Upper lobe of right lung (tissue), 1 donor: Measurements from ENCODE around the gene TYK2. TPM values are rescaled to one million over a fixed set of nuclear protein-coding genes. Genes with fewer than 3 reads are reported as not detected.
A peak's percentile ranks its signal among the peaks of the same experiment; 100 is the strongest.

Source experiments
- ATAC-seq: fragments of 200-7000 bp; cut with Tn5 transposase; one replicate; pipeline ENCODE4 v1.9.1; 2020; ENCODE audit warnings: mild to moderate bottlenecking, moderate library complexity
- DNase-seq: peaks from one replicate; pipeline ENCODE4 v3.0.0-alpha.2; 2020
- H3K27ac ChIP-seq: fragments of 200-600 bp; one replicate; pipeline ENCODE4 v1.8.0; 2022
- H3K27me3 ChIP-seq: fragments of 200-600 bp; one replicate; pipeline ENCODE4 v1.8.0; 2022; ENCODE audit warnings: mild to moderate bottlenecking
- H3K36me3 ChIP-seq: fragments of 200-600 bp; one replicate; pipeline ENCODE4 v1.8.0; 2022
- H3K4me1 ChIP-seq: fragments of 200-600 bp; one replicate; pipeline ENCODE4 v1.8.0; 2022
- H3K4me3 ChIP-seq: fragments of 200-600 bp; one replicate; pipeline ENCODE4 v1.8.0; 2022; ENCODE audit warnings: mild to moderate bottlenecking
- H3K9me3 ChIP-seq: fragments of 200-600 bp; one replicate; pipeline ENCODE4 v1.8.0; 2022
- intact Hi-C: fragments of 100-400 bp; cut with DNase I; formaldehyde crosslinking; loops from one replicate; pipeline ENCODE4 v1.11.0; 2022
- total RNA-seq: library from RNA; stranded (reverse); fragmentation: NEBNext Ultra II Directional; extraction: Animal tissue kit (Norgen Biotek cat#: 25700); gene quantifications from one replicate; pipeline ENCODE4 v1.2.1, GENCODE V29; 2021
- TF ChIP-seq, protein P1 (sequence below): fragments of 200-600 bp; IDR thresholded peaks from one replicate; pipeline ENCODE4 v1.8.0; 2022; ENCODE audit warnings: antibody characterized with exemption
- donor health status: DM: no; HTN: yes; CAD: no; lungs with severe emphysema.

Gene TYK2
- total RNA-seq, 1 donor from 2014 or later: 140 TPM

DNA sequence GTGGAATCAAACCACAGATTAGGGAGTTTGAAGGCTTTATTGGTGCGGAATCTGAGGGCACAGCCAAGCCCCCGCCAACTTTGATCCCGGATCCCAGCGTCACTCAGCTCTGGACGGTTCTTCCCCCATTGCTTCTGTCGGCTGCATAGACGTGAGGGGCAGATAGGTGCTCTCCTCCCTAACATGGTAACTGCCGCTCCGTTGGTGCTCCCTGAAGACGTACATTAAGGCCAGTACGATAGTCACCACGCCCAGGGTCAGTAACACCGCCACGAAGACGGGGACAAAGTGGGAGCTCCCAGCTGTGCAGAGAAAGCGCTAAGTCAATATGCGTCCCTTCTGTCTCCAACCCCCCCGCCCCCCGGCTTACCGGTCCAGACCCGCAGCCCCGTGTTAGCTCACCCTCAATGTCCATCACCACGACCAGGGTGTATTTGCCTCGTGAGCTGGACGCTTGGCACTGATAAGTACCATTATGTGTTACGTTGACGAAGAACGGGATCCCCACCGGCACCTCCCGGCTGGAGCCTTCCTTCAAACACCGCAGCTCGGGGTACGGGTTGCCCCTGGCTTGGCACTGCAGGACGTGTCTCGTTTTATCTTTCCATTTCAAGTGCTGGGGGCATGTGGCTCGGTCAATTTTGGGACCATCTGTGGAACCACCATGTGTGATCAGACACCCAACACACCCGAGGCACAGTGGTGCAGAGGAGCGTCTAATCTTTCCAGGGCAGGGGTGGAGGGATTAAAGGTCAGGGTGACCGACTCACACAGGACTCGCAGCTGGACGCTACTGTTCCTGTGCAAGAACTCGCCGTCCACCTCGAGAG, 46.4 kb downstream of the TYK2 start:
- DNase-seq (no peak), ATAC-seq (no peak)
- intact Hi-C loops: no loop called here
- peaks cover 15% of the 10 kb centered on the region for H3K36me3 ChIP-seq
- no peaks in the 10 kb centered on the region for H3K9me3 ChIP-seq
- peak overlapping the region; percentile 86 for H3K27ac ChIP-seq
- TF ChIP-seq, protein P1, sequence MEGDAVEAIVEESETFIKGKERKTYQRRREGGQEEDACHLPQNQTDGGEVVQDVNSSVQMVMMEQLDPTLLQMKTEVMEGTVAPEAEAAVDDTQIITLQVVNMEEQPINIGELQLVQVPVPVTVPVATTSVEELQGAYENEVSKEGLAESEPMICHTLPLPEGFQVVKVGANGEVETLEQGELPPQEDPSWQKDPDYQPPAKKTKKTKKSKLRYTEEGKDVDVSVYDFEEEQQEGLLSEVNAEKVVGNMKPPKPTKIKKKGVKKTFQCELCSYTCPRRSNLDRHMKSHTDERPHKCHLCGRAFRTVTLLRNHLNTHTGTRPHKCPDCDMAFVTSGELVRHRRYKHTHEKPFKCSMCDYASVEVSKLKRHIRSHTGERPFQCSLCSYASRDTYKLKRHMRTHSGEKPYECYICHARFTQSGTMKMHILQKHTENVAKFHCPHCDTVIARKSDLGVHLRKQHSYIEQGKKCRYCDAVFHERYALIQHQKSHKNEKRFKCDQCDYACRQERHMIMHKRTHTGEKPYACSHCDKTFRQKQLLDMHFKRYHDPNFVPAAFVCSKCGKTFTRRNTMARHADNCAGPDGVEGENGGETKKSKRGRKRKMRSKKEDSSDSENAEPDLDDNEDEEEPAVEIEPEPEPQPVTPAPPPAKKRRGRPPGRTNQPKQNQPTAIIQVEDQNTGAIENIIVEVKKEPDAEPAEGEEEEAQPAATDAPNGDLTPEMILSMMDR: no peak
- peaks cover 13% of the 10 kb centered on the region for H3K4me1 ChIP-seq
- H3K4me3 ChIP-seq: peak overlapping the region; percentile 74
- no peaks in the 10 kb centered on the region for H3K27me3 ChIP-seq

DNA sequence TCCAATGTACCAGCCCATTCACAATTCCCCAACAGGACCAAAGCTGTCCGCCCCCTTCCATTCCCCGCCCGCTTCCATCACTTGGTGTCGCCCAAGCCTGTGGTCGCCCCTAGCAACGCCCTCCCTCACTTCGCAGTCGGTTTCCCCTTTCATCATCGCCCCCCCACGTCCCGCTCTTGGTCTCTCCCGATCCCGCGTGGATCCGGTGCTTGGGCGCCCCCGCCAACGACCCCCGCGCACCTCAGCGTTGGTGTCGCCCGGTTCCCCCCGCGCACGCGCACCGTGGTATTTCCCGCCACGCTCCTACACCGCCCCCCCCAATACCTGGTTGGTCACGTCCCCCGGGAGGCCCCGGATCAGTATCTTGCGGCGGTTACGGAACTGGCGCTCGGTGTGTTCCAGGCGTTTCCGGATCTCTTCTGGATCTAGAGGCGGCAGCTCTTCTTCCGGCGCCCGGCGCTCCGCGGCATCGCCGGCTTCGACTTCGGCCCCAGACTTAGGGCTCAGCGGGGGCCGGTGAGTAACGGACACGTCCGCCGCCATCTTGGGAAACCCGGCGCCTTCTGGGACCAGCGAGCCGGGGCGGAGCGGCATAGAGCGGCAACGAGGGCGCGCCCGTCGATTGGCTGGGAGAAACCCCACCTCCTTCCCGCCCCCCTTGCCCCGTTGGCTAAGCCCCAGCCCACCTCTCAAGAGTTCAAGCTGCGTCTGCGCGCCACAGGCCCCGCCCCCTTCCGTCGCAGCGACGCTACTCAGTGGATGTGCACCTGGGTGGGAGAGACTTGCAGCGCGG, 47.2 kb downstream of the TYK2 start, which contains the start of gene RAVER1:
Gene RAVER1, minus strand, starts transcription at position 565 of the 793 bp plus-strand sequence. Its CDS starts 22 bp downstream, at position 543.
- H3K4me3 ChIP-seq: peak within 1 kb of the TSS; percentile 74
- H3K4me1 ChIP-seq: peaks cover 13% of the 10 kb centered on the region
- peaks cover 23% of the 10 kb centered on the region for H3K36me3 ChIP-seq
- peak; percentile 99 for DNase-seq
- ATAC-seq: peak; percentile 94
- H3K9me3 ChIP-seq: no peaks in the 10 kb centered on the region
- TF ChIP-seq, protein P1: no peak
- no peaks in the 10 kb centered on the region for H3K27me3 ChIP-seq
- intact Hi-C loops: no loop called here
- H3K27ac ChIP-seq: peak within 1 kb of the TSS; percentile 86

GRCh38 chr19:10332158-10332964, 48.0 kb downstream of the TYK2 start:
- H3K27ac ChIP-seq: peak overlapping the region; percentile 86
- peaks cover 13% of the 10 kb centered on the region for H3K4me1 ChIP-seq
- H3K9me3 ChIP-seq: no peaks in the 10 kb centered on the region
- H3K36me3 ChIP-seq: peaks cover 31% of the 10 kb centered on the region
- no peaks in the 10 kb centered on the region for H3K27me3 ChIP-seq
- intact Hi-C loops: no loop called here
- DNase-seq (no peak), ATAC-seq (no peak)
- TF ChIP-seq, protein P1: no peak
- peak overlapping the region; percentile 74 for H3K4me3 ChIP-seq

GRCh38 chr19:10329555-10329954, 50.8 kb downstream of the TYK2 start:
- H3K4me1 ChIP-seq: peaks cover 13% of the 10 kb centered on the region
- H3K9me3 ChIP-seq: no peaks in the 10 kb centered on the region
- no peak overlapping the region for H3K27ac ChIP-seq
- no peak for ATAC-seq
- intact Hi-C loops: no loop called here
- H3K4me3 ChIP-seq: no peak overlapping the region
- peaks cover 59% of the 10 kb centered on the region for H3K36me3 ChIP-seq
- TF ChIP-seq, protein P1: no peak
- no peak for DNase-seq
- H3K27me3 ChIP-seq: no peaks in the 10 kb centered on the region
